ENCODE data around the gene IVD.

Gene IVD

GRCh38 chr15:40405501-40406381 is at the start of gene IVD:
Gene IVD (plus strand): TSS chr15:40405795. CDS start chr15:40405828, 33 bp downstream.
- DNase-seq (ENCODE audit: low read depth in 2 of 2): peak; percentile 82 to 86

- no peak for DNase-seq (ENCODE audit: low read depth in 2 of 2)
Observed at GRCh38 chr15:40355976-40356585, 49.5 kb upstream of the IVD start.

DNA sequence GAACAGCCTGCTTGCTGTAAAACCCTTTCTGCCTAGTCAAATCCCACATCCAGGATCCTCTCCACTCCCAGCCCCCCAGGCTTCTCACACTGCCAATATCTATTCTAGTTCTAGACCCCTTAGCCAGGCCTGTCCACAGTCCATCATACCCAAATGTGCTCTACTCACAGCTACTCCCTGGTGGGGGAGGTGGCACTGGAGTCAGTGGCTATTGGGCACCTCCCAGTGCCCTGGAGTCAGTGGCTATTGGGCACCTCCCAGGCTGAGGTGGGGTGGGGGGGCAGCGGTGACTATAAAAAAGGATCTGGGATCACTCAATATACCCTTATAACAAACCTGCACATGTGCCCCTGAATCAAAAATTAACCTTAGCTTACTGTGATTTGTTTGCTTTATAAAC is 48.3 kb upstream of the IVD start:
- DNase-seq (ENCODE audit: low read depth in 2 of 2): no peak

DNA sequence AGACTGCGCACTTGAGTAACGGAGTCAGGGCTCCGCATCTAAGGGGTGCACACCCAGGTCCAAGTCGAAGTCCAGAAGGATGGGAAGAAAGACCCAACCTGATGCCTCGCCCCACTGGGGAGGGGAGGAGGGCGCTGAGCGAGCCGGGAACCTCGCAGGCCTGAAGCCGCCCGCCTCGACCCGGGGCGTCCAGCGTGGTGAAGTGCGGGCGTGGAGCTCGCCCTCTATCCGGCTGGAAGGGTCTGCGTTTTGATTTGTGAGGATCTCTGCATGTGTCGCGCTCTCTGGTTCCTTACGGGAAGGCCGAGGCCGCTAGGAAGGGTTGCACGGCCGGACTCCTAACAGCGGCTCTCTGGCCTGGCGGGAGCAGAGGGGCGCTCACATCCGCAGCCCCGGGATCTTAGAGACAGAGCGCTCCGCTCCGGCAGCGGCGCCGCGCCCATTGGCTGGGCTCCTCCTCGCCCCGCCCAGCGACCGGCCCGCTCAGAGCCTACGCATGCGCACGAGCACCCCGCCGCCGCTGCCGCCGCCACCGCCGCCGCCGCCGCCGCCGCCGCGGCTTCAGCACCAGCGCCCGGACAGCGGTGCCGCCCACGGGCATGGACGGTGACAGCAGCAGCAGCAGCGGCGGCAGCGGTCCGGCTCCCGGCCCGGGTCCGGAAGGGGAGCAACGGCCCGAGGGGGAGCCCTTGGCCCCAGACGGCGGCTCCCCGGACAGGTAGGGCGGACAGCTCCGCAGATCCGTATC is 47.7 kb upstream of the IVD start, which contains the start of gene DISP2:
DISP2 (plus strand) TSS at position 497 of the 748 bp plus-strand sequence; CDS start at position 600, 103 bp downstream.
- DNase-seq (ENCODE audit: low read depth in 2 of 2): peak; percentile 46

DNA sequence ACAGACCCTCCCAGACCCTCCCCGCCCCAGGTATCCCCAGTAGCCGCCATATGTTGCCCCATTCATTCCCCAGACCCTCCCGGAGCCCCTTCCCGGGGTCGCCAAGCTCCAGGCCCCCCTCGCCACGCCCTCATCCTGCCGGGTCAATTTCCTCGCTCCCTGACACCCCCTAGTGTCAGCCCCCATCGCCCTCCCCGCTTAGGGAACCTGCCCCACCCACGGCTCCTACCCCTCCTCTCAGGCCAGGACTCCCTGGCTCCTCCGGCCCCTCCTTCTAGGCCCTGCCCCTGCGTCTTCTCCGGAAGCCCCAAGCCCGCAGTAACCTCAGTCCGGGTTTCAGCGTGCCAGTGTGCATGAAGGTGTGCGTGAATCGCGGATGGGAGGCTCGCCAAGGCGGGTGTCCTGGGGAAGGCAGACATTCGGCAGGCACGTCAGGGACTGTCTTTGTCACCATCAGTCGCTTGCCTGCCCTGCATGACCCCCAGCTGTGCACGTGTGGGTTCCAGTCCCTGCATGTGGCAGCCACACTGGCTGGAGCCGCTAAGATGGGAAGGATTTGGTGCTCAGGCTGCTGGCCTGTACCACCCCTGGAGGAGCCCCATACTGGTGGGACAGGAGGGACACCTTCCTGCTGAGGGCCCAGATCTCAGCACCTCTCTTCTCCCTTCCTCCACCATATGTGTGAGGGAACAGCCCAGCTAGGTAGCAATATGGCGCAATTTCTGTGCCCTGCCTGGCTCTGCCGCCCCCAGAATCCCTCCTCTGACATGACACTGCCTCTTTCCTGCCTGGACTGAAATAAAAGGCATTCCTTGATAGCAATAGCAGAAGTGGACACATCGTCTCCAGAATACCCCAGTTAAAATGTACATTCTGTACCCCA is 46.9 kb upstream of the IVD start:
- no peak for DNase-seq (ENCODE audit: low read depth in 2 of 2)

GRCh38 chr15:40360015-40360414 is 45.6 kb upstream of the IVD start:
- no peak for DNase-seq (ENCODE audit: low read depth in 2 of 2)

- no peak for DNase-seq (ENCODE audit: low read depth in 2 of 2)
Observed at GRCh38 chr15:40361640-40362039, 44.0 kb upstream of the IVD start.

DNA sequence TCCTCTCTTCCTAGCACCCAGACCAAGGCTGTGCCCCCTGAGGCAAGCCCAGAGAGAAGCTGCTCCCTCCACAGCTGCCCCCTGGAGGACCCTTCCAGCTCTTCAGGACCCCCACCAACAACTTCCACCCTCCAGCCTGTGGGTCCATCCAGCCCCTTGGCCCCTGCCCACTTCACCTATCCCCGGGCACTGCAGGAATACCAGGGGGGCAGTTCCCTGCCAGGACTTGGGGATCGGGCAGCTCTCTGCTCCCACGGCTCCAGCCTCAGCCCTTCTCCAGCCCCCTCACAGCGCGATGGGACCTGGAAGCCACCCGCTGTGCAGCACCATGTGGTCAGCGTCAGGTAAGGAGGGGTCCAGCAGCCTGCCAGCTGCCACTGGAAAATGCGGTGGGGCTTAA is 42.0 kb upstream of the IVD start:
- DNase-seq (ENCODE audit: low read depth in 2 of 2): no peak

DNA sequence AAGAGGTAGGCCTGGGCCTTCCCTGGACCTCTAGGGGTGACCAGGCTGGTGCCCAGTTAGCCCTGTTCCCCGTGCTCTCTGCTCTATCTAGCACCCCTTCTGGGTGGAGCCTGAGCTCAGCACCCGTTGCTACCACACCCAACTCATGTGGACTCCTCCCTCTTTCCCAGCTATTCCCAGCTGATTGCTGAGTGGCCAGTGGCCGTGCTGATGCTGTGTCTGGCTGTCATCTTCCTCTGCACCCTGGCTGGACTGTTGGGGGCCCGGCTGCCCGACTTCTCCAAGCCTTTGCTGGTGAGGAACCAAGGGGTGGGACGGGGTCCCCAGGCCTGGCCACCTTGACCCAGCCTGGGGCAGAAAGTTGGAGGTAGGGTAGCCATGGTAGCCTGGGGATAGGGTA is 41.3 kb upstream of the IVD start:
- DNase-seq (ENCODE audit: low read depth in 2 of 2): no peak

DNA sequence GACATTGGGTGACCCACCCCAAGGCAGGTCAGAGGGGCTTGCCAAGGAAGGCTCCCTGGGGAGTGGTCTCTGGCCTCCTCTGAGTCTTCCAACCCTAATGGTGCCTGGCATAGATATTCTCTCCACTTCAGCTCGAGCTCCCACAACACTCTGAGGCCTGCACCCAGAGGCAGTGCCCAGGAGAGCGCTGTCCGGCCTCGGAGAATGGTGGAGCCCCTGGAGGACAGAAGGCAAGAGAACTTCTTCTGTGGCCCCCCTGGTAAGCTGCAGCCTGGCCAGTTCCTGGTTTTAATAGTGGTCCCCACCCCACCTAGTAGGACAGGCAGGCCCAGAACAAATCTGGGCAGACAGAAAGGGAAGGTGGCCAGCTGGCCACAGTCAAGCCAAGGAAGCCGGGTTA is 40.6 kb upstream of the IVD start:
- DNase-seq (ENCODE audit: low read depth in 2 of 2): no peak

GRCh38 chr15:40365624-40366456 is 39.8 kb upstream of the IVD start:
- no peak for DNase-seq (ENCODE audit: low read depth in 2 of 2)

- DNase-seq (ENCODE audit: low read depth in 2 of 2): no peak
Observed at GRCh38 chr15:40366457-40367370, 38.9 kb upstream of the IVD start.

DNA sequence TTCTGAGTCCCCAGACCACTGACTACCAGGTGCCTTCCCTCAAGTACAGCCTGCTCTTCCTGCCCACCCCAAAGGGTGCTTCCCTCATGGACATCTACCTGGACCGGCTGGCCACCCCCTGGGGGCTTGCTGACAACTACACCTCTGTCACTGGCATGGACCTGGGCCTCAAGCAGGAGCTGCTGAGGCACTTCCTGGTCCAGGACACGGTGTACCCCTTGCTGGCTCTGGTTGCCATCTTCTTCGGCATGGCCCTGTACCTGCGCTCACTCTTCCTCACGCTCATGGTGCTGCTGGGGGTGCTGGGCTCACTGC is 38.3 kb upstream of the IVD start:
- DNase-seq (ENCODE audit: low read depth in 2 of 2): no peak

DNA sequence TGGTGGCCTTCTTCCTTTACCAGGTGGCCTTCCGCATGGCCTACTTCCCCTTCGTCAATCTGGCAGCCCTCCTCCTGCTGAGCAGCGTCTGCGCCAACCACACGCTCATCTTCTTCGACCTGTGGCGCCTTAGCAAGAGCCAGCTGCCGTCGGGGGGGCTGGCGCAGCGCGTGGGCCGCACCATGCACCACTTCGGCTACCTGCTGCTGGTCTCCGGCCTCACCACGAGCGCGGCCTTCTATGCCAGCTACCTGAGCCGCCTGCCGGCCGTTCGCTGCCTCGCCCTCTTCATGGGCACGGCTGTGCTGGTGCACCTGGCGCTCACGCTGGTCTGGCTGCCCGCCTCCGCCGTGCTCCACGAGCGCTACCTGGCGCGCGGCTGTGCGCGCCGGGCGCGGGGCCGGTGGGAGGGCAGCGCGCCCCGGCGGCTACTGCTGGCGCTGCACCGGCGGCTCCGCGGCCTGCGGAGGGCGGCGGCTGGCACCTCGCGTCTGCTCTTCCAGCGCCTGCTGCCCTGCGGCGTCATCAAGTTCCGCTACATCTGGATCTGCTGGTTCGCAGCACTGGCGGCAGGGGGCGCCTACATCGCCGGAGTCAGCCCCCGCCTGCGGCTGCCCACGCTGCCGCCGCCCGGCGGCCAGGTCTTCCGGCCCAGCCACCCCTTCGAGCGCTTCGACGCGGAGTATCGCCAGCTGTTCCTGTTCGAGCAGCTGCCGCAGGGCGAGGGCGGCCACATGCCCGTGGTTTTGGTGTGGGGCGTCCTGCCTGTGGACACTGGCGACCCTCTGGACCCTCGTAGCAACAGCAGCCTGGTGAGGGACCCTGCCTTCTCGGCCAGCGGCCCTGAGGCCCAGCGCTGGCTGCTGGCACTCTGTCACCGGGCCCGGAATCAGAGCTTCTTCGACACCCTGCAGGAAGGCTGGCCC is 37.6 kb upstream of the IVD start:
- peak; percentile 56 for DNase-seq (ENCODE audit: low read depth in 2 of 2)

DNA sequence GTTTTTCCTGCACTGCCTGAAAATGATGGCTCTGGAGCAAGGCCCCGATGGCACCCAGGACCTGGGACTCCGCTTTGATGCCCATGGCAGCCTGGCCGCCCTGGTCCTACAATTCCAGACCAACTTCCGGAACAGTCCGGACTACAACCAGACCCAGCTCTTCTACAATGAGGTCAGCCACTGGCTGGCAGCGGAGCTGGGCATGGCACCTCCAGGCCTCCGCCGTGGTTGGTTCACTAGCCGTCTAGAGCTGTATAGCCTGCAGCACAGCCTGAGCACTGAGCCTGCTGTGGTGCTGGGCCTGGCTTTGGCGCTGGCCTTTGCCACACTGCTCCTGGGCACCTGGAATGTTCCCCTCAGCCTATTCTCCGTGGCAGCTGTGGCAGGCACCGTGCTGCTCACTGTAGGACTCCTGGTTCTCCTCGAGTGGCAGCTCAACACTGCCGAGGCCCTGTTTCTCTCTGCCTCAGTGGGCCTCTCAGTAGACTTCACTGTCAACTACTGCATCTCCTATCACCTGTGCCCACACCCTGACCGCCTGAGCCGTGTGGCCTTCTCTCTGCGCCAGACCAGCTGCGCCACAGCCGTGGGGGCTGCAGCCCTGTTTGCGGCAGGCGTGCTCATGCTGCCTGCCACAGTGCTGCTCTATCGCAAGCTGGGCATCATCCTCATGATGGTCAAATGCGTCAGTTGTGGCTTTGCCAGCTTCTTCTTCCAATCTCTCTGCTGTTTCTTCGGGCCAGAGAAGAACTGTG is 36.7 kb upstream of the IVD start:
- no peak for DNase-seq (ENCODE audit: low read depth in 2 of 2)

DNA sequence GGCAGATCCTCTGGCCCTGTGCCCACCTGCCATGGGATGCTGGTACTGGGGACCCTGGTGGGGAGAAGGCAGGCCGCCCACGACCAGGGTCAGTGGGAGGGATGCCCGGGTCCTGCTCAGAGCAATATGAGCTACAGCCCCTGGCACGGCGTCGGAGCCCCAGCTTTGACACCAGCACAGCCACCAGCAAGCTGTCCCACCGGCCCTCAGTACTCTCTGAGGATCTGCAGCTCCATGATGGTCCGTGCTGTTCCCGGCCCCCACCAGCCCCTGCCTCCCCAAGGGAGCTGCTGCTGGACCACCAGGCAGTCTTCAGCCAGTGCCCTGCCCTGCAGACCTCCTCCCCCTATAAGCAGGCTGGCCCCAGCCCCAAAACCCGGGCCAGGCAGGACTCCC is 36.1 kb upstream of the IVD start:
- DNase-seq (ENCODE audit: low read depth in 2 of 2): no peak

GRCh38 chr15:40369971-40370370 is 35.6 kb upstream of the IVD start:
- DNase-seq (ENCODE audit: low read depth in 2 of 2): no peak

- DNase-seq (ENCODE audit: low read depth in 2 of 2): no peak
Observed at GRCh38 chr15:40372981-40373380, 32.6 kb upstream of the IVD start.

Measured in fibroblast of skin of left quadriceps (primary cell).